ENCODE results near the gene ZNF576.
"Not testable (repeated sequence)": the region's sequence is repeated elsewhere in the genome, so short reads cannot be mapped to it uniquely, and the experiment has no call there.

DNA sequence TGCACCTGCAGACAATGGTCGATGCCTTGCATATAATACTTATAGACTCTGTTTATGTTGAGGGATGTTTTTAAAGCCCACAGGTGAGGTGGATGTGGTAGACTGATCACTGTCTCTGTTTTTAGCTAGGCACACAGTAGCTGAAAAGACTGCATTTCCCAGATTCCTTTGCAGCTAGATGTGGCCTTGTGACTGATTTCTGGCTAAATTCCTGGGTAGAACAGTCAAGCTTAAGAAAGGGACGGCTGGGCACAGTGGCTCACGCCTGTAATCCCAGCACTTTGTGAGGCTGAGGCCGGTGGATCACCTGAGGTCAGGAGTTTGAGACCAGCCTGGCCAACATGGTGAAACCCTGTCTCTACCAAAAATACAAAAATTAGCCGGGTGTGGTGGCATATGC is 3.9 kb downstream of the ZNF576 start:
- TF ChIP-seq, protein P1, sequence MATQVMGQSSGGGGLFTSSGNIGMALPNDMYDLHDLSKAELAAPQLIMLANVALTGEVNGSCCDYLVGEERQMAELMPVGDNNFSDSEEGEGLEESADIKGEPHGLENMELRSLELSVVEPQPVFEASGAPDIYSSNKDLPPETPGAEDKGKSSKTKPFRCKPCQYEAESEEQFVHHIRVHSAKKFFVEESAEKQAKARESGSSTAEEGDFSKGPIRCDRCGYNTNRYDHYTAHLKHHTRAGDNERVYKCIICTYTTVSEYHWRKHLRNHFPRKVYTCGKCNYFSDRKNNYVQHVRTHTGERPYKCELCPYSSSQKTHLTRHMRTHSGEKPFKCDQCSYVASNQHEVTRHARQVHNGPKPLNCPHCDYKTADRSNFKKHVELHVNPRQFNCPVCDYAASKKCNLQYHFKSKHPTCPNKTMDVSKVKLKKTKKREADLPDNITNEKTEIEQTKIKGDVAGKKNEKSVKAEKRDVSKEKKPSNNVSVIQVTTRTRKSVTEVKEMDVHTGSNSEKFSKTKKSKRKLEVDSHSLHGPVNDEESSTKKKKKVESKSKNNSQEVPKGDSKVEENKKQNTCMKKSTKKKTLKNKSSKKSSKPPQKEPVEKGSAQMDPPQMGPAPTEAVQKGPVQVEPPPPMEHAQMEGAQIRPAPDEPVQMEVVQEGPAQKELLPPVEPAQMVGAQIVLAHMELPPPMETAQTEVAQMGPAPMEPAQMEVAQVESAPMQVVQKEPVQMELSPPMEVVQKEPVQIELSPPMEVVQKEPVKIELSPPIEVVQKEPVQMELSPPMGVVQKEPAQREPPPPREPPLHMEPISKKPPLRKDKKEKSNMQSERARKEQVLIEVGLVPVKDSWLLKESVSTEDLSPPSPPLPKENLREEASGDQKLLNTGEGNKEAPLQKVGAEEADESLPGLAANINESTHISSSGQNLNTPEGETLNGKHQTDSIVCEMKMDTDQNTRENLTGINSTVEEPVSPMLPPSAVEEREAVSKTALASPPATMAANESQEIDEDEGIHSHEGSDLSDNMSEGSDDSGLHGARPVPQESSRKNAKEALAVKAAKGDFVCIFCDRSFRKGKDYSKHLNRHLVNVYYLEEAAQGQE (IDR thresholded peaks at IDR 0.05; ENCODE audit: unreplicated experiment) = not testable (repeated sequence)
- TF ChIP-seq EZH2 (IDR thresholded peaks at IDR 0.05; ENCODE audit: low read depth, unreplicated experiment); ZNF114 (CRISPR knock-in tag; IDR thresholded peaks at IDR 0.05); POLR2AphosphoS5 (IDR thresholded peaks at IDR 0.05; ENCODE audit: low read depth); EZH2phosphoT487 (IDR thresholded peaks at IDR 0.05; ENCODE audit: unreplicated experiment): not testable (repeated sequence)
- TF ChIP-seq, protein P2, sequence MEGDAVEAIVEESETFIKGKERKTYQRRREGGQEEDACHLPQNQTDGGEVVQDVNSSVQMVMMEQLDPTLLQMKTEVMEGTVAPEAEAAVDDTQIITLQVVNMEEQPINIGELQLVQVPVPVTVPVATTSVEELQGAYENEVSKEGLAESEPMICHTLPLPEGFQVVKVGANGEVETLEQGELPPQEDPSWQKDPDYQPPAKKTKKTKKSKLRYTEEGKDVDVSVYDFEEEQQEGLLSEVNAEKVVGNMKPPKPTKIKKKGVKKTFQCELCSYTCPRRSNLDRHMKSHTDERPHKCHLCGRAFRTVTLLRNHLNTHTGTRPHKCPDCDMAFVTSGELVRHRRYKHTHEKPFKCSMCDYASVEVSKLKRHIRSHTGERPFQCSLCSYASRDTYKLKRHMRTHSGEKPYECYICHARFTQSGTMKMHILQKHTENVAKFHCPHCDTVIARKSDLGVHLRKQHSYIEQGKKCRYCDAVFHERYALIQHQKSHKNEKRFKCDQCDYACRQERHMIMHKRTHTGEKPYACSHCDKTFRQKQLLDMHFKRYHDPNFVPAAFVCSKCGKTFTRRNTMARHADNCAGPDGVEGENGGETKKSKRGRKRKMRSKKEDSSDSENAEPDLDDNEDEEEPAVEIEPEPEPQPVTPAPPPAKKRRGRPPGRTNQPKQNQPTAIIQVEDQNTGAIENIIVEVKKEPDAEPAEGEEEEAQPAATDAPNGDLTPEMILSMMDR (conservative IDR thresholded peaks at IDR 0.05; ENCODE audit: low read depth in 2 of 2) = not testable (repeated sequence)
- TF ChIP-seq, protein P3, sequence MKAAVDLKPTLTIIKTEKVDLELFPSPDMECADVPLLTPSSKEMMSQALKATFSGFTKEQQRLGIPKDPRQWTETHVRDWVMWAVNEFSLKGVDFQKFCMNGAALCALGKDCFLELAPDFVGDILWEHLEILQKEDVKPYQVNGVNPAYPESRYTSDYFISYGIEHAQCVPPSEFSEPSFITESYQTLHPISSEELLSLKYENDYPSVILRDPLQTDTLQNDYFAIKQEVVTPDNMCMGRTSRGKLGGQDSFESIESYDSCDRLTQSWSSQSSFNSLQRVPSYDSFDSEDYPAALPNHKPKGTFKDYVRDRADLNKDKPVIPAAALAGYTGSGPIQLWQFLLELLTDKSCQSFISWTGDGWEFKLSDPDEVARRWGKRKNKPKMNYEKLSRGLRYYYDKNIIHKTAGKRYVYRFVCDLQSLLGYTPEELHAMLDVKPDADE (IDR thresholded peaks at IDR 0.05) = not testable (repeated sequence)

Data from GM23338 (cell line).